Measurements from ENCODE around the gene METTL26.

DNA sequence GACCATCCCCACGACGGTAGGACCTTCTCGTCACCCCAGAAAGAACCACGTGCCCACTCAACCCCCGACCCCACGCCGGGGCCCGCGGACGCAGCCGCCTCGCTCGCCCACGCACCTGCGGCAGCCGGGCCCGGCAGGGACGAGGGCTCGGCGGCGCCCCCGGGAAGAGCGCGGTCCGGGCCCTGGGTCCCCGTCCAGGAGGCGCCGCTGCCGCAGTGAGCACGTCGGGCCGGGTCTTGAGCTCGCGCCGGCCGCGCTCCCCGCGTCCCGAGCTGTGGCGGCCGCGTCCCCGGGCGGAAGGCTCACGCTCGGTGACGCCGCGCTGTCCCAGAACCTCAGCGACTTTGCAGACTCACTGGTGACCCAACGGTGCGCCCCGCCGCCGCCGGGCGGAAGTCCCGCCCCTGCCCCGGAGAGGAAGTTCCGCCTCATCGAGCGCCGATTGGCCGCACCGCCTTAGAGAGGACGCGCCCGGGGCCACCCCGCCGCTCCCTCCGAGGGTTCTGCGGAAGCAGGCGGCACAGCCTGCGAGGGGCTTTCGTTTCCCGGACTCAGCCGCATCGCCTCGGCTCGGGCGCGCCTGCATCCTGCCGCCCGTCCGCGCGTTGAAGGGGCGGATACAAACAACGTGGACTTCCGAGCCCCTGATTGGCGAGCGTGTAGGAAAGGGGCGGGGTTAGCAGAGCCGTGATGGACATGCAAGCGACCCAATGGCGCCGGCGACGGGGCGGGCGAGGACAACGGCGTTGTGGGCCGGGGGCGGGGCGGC lies 47.0 kb downstream of the METTL26 start:
- no peak for TF ChIP-seq RFX5 (IDR thresholded peaks at IDR 0.05; ENCODE audit: borderline replicate concordance, low read depth, low read length)
- TF ChIP-seq, protein P1, sequence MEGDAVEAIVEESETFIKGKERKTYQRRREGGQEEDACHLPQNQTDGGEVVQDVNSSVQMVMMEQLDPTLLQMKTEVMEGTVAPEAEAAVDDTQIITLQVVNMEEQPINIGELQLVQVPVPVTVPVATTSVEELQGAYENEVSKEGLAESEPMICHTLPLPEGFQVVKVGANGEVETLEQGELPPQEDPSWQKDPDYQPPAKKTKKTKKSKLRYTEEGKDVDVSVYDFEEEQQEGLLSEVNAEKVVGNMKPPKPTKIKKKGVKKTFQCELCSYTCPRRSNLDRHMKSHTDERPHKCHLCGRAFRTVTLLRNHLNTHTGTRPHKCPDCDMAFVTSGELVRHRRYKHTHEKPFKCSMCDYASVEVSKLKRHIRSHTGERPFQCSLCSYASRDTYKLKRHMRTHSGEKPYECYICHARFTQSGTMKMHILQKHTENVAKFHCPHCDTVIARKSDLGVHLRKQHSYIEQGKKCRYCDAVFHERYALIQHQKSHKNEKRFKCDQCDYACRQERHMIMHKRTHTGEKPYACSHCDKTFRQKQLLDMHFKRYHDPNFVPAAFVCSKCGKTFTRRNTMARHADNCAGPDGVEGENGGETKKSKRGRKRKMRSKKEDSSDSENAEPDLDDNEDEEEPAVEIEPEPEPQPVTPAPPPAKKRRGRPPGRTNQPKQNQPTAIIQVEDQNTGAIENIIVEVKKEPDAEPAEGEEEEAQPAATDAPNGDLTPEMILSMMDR (IDR thresholded peaks at IDR 0.05; ENCODE audit: control extremely low read depth in 1 of 3, insufficient read depth in 1 of 3, low read depth in 1 of 3, low read length in 3 of 3) = no peak
- no peak for TF ChIP-seq EZH2 (IDR thresholded peaks at IDR 0.05; ENCODE audit: low read depth, low read length, severe bottlenecking)
- peak in 1 of 2 experiments; percentile 55; a peak in 2 of 3 replicates for TF ChIP-seq POLR2A (IDR thresholded peaks at IDR 0.05; ENCODE audit: control extremely low read depth in 1 of 2, low read depth in 2 of 2, low read length in 2 of 2)
- TF ChIP-seq RXRA (IDR thresholded peaks at IDR 0.05; ENCODE audit: insufficient read depth, low read depth, low read length) = no peak
- TF ChIP-seq HDAC2 (IDR thresholded peaks at IDR 0.05; ENCODE audit: borderline replicate concordance in 1 of 2, low read depth in 2 of 2, low read length in 2 of 2) = no peak
- no peak for TF ChIP-seq NANOG (IDR thresholded peaks at IDR 0.05; ENCODE audit: insufficient read depth, low read depth, low read length, poor library complexity, severe bottlenecking)
- TF ChIP-seq POLR2AphosphoS5 (IDR thresholded peaks at IDR 0.05; ENCODE audit: low read depth, low read length) = no peak; the same call in 1 of the 2 replicates

Measured in H1 (cell line).